SK-N-SH treated with all-trans-retinoic acid at 6 μM for 48 hours (cell line): ENCODE results near the gene FAM3B.

Experiments used
- ARNTL ChIP-seq: fragments of 450-650 bp; formaldehyde crosslinking; IDR thresholded peaks from 2 replicates; pipeline ENCODE4 v1.5.0; 2020; ENCODE audit warnings: low read depth, mild to moderate bottlenecking, moderate library complexity, borderline replicate concordance
- BACH2 ChIP-seq: fragments of 250-450 bp; sonication (Bioruptor Pico); IDR thresholded peaks from 2 replicates; pipeline ENCODE4 v1.9.0; 2021; ENCODE audit warnings: mild to moderate bottlenecking, borderline replicate concordance
- ISL1 ChIP-seq: fragments of 250-450 bp; sonication (Bioruptor Pico); IDR thresholded peaks from 2 replicates; pipeline ENCODE4 v2.1.2; 2022; ENCODE audit warnings: mild to moderate bottlenecking, moderate library complexity
- OSR1 ChIP-seq: fragments of 250-450 bp; sonication (Bioruptor Pico); IDR thresholded peaks from 2 replicates; pipeline ENCODE4 v1.8.0; 2022; ENCODE audit warnings: moderate library complexity, mild to moderate bottlenecking, inconsistent platforms
- PPARA ChIP-seq: fragments of 250-450 bp; sonication (Bioruptor Pico); IDR thresholded peaks from 2 replicates; pipeline ENCODE4 v1.5.0; 2020; ENCODE audit warnings: mild to moderate bottlenecking, borderline replicate concordance
- RARB ChIP-seq: fragments of 250-450 bp; sonication (Bioruptor Pico); IDR thresholded peaks from 2 replicates; pipeline ENCODE4 v1.8.0; 2021; ENCODE audit warnings: mild to moderate bottlenecking, moderate library complexity
- TOX ChIP-seq: fragments of 250-450 bp; sonication (Bioruptor Pico); IDR thresholded peaks from 2 replicates; pipeline ENCODE4 v1.8.0; 2021; ENCODE audit warnings: mild to moderate bottlenecking, moderate library complexity, borderline replicate concordance
- ZC3H10 ChIP-seq: fragments of 250-450 bp; sonication (Bioruptor Pico); IDR thresholded peaks from 2 replicates; pipeline ENCODE4 v1.5.1; 2021; ENCODE audit warnings: mild to moderate bottlenecking, moderate library complexity
- ZFP3 ChIP-seq: fragments of 250-450 bp; sonication (Bioruptor Pico); IDR thresholded peaks from 2 replicates; pipeline ENCODE4 v1.5.0; 2020; ENCODE audit warnings: mild to moderate bottlenecking, moderate library complexity
- ZFP30 ChIP-seq: fragments of 450-650 bp; formaldehyde crosslinking; IDR thresholded peaks from 2 replicates; pipeline ENCODE4 v1.5.0; 2022; ENCODE audit warnings: mild to moderate bottlenecking, moderate library complexity
- ZNF565 ChIP-seq: fragments of 450-650 bp; formaldehyde crosslinking; conservative IDR thresholded peaks from 2 replicates; pipeline ENCODE4 v1.5.0; 2020; ENCODE audit warnings: low read depth, mild to moderate bottlenecking, moderate library complexity
- TF ChIP-seq, protein P1 (sequence below): fragments of 250-450 bp; sonication (Bioruptor Pico); IDR thresholded peaks from 2 replicates; pipeline ENCODE4 v1.8.0; 2020; ENCODE audit warnings: mild to moderate bottlenecking, moderate library complexity, borderline replicate concordance
- TF ChIP-seq, protein P2 (sequence below): fragments of 250-450 bp; sonication (Bioruptor Pico); IDR thresholded peaks from 2 replicates; pipeline ENCODE4 v1.5.1; 2020; ENCODE audit warnings: low read depth, mild to moderate bottlenecking, moderate library complexity
- TF ChIP-seq, protein P3 (sequence below): fragments of 250-450 bp; sonication (Bioruptor Pico); IDR thresholded peaks from 2 replicates; pipeline ENCODE4 v1.5.0; 2020; ENCODE audit warnings: mild to moderate bottlenecking, moderate library complexity

DNA sequence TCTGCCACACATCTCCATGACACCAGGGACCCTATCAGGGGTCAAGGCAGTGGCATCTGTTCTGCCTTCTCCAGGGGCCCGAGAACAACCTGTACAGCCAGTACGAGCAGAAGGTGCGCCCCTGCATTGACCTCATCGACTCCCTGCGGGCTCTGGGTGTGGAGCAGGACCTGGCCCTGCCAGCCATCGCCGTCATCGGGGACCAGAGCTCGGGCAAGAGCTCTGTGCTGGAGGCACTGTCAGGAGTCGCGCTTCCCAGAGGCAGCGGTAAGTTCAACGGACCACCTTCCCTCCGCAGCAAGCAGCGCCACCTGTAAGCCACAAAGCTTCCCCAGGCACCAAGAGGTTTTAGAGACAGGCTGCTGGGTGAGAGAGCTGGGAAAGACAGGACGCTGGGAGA, 61.1 kb downstream of the FAM3B start:
- TF ChIP-seq, protein P1, sequence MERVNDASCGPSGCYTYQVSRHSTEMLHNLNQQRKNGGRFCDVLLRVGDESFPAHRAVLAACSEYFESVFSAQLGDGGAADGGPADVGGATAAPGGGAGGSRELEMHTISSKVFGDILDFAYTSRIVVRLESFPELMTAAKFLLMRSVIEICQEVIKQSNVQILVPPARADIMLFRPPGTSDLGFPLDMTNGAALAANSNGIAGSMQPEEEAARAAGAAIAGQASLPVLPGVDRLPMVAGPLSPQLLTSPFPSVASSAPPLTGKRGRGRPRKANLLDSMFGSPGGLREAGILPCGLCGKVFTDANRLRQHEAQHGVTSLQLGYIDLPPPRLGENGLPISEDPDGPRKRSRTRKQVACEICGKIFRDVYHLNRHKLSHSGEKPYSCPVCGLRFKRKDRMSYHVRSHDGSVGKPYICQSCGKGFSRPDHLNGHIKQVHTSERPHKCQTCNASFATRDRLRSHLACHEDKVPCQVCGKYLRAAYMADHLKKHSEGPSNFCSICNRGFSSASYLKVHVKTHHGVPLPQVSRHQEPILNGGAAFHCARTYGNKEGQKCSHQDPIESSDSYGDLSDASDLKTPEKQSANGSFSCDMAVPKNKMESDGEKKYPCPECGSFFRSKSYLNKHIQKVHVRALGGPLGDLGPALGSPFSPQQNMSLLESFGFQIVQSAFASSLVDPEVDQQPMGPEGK (CRISPR knock-in tag), result no peak
- TF ChIP-seq ZFP3 (CRISPR knock-in tag), result no peak
- no peak for TF ChIP-seq PPARA (CRISPR knock-in tag)
- no peak for TF ChIP-seq ZNF565 (CRISPR knock-in tag)
- TF ChIP-seq, protein P2, sequence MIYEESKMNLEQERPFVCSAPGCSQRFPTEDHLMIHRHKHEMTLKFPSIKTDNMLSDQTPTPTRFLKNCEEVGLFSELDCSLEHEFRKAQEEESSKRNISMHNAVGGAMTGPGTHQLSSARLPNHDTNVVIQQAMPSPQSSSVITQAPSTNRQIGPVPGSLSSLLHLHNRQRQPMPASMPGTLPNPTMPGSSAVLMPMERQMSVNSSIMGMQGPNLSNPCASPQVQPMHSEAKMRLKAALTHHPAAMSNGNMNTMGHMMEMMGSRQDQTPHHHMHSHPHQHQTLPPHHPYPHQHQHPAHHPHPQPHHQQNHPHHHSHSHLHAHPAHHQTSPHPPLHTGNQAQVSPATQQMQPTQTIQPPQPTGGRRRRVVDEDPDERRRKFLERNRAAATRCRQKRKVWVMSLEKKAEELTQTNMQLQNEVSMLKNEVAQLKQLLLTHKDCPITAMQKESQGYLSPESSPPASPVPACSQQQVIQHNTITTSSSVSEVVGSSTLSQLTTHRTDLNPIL, result no peak
- TF ChIP-seq OSR1, result no peak
- TF ChIP-seq RARB, result no peak
- no peak for TF ChIP-seq ARNTL (CRISPR knock-in tag)
- no peak for TF ChIP-seq BACH2 (CRISPR knock-in tag)
- TF ChIP-seq ZFP30 (CRISPR knock-in tag), result no peak
- TF ChIP-seq ZC3H10, result no peak
- TF ChIP-seq TOX (CRISPR knock-in tag), result no peak
- TF ChIP-seq ISL1 (CRISPR knock-in tag), result no peak
- TF ChIP-seq, protein P3, sequence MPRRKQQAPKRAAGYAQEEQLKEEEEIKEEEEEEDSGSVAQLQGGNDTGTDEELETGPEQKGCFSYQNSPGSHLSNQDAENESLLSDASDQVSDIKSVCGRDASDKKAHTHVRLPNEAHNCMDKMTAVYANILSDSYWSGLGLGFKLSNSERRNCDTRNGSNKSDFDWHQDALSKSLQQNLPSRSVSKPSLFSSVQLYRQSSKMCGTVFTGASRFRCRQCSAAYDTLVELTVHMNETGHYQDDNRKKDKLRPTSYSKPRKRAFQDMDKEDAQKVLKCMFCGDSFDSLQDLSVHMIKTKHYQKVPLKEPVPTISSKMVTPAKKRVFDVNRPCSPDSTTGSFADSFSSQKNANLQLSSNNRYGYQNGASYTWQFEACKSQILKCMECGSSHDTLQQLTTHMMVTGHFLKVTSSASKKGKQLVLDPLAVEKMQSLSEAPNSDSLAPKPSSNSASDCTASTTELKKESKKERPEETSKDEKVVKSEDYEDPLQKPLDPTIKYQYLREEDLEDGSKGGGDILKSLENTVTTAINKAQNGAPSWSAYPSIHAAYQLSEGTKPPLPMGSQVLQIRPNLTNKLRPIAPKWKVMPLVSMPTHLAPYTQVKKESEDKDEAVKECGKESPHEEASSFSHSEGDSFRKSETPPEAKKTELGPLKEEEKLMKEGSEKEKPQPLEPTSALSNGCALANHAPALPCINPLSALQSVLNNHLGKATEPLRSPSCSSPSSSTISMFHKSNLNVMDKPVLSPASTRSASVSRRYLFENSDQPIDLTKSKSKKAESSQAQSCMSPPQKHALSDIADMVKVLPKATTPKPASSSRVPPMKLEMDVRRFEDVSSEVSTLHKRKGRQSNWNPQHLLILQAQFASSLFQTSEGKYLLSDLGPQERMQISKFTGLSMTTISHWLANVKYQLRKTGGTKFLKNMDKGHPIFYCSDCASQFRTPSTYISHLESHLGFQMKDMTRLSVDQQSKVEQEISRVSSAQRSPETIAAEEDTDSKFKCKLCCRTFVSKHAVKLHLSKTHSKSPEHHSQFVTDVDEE (CRISPR knock-in tag), result no peak
